ENCODE data around the gene NKIRAS1.
"Not testable (repeated sequence)": the region's sequence is repeated elsewhere in the genome, so short reads cannot be mapped to it uniquely, and the experiment has no call there.

NKIRAS1 gene

DNA sequence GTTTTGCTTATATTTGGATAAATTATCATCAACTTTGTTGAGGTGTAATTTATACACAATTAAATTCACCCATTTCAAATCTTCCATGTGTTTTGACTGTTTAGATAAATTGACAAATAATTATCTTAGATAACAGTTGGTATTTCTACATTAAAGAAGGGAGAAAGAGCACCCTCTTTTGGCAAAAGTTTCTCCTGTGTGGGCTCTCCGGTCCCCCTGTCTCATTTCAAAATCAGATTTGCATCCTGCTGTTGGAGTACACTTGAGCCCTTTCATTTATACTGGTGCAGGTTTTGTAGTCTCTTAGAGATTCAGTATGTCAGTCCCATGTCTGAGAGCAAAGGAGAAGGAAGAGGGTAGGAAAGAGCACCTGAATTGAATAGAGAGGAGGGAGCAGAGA lies 49.4 kb downstream of the NKIRAS1 start:
- DNase-seq = no peak

DNA sequence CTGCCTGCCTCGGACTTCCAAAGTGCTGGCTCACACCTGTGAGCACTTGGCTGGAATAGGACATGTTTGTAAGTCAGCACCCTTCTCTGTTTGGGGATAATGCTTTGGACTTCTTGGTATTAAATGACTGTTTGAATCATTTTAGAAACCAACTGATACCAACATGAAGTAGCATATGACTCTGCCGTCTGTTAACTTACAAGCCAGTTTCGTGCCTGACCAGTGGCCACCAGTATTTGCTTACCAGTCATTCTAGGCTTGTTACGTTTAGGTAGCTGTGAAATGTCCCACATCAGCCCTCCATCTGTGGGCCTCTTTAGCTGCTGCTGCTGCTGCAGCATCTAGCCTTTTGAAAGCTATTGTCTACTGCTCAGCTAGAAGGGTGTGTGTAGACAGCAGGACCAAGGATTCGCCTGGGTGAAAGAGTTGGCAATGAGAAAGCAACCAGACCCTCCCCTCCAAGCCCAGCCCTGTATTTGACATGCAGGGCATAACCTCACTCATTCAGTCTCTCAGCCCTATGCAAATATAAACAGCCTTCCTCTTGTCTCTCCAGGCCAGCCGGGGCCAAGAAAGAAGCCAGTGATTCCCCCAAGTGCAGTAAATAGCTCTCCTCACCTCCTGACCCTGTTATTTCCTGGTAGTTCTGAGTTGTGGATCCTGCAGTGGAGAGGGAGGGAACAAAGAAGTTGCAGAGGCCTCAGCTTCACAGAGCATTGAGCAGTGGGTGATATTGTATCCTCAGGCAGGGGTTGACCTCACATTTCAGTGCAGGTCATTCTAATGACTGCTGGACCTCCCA lies 51.0 kb downstream of the NKIRAS1 start:
- DNase-seq = peak; percentile 59

DNA sequence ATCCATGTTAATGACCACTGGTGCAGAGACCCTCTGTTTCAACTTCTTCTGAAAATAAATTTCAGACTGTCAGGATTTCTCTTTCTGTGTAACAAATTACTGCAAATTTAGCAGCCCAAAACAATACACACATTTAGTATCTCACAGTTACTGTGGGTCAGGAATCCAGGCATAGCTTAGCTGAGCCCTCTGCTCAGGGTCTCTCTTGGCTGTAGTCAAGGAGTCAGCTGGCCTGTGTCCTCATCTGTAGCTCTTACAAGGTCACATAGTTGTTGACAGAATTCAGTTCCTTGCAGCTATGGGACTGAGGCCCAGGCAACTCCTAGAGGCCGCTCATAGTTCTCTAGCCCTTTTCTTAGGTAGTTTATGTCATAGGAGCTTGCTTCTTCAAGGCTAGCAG lies 51.9 kb downstream of the NKIRAS1 start:
- no peak for DNase-seq

DNA sequence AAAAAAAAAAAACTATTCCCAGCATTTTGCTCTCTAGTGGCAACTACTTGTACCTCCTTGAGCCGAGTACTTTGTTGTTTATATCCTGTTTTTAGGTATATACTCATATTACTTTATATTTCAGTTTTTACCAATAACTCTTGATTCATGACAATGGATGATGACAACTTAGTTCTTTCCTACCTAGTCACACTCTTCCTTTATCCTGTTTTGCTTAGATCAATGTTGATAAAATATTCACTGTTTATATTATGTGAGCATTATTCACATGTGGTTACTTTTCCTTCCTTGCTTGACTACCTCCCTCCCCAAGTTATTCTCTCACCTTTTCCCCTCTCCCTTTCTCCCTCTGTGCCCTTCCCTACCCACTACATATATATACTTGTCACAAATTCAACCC lies 53.7 kb downstream of the NKIRAS1 start:
- DNase-seq = no peak

DNA sequence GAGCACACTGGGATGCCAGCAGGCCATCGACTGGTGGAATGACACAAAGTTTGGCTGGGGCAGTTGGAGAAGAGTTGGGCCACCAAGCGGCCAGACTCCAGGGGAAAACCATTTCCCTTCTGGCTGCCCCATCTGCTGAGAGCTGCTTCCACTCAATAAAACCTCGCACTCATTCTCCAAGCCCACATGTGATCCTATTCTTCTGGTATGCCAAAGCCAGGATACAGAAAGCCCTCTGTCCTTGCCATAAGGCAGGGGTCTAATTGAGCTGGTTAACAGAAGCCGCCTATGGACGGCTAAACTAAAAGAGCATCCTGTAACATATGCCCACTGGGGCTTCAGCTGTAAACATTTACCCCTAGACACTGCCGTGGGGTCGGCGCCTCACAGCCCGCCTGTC lies 55.1 kb downstream of the NKIRAS1 start:
- DNase-seq = no peak

DNA sequence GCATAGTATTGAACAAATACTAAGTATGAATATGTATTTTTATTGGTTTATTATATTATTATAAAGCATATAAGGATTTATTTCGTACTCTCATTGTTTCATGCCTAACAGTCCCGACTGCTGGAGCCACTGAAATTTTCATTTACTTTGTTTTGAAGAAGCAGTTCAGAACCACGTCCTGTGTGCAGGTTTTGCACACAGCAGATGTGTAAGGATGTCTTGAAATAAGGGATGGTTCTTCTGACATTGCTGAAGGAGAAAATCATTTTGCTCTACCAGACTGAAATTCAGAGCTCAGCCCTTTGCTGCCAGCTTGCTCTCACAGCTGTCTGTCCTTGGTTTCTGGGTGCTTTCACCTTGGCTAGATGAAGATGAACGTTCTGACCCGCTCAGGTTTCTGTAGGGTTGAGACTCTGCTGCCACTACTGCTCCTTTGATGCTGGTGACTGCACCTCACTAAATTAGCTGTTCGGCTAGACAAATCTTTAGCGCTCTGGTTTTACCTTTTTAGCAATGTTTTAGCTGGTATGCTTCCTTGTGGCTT lies 56.9 kb downstream of the NKIRAS1 start:
- DNase-seq = no peak

DNA sequence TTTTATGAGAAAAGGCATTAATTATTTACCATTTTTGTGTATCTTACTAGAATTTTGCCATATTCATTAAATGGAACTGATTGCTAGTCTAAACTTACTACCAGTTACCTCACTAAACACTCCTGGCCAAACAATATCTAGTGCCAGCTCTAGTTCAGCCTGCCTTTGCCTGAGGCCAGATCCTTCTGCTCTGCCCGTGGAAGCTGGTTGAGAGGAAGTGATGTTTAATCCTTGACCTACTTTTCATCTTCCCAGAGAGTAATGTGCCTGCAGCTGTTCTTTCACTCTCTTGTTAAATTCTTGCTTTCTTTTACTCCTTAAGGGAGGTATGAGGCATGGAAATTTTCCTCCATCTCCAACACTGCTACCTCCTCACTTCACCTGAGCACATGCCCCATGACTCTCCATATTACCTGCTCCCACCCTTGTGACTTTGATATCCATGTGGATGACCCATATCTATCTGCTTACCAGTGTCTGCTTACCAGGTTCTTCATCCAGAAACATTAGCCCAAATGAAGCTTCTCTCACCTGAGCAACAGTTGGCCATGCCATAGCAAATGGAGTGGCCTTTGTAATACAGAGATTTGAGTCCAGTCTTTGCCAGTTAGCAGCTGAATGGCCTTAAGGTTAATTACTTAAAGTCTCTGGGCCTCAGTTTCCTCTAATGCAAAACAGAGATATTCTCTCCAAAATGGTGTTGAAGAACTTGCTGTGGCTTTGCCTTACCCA lies 57.6 kb downstream of the NKIRAS1 start:
- DNase-seq = no peak

DNA sequence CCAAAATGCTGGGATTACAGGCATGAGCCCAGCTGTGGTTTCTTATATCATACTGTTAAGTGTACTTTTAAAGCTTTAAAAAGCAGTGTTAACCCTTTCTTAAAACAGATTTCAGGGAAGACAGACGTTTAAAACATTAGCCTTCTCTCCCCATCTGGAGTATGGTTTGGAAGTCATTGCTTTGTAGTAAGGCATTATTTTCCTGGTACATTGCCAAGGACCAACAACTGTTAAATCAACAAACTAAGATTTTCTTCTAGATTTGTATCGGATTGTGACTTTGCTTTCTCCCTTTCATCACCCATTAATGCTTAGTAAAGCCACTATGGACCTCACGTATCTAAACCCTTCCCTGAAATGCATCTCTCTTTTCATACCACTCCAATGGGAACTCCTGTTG lies 60.5 kb downstream of the NKIRAS1 start:
- no peak for DNase-seq

DNA sequence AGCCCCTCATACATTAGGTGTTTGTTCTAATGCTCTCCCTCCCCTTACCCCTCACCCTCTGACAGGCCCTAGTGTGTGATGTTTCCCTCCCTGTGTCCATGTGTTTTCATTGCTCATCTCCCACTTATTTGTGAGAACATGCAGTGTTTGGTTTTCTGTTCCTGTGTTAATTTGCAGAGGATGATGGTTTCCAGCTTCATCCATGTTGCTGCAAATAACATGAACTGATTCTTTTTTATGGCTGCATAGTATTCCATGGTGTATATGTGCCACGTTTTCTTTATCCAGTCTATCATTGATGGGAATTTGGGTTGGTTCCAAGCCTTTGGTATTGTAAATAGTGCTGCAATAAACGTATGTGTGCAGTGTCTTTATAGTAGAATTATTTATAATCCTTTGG lies 67.3 kb downstream of the NKIRAS1 start:
- not testable (repeated sequence) for DNase-seq

DNA sequence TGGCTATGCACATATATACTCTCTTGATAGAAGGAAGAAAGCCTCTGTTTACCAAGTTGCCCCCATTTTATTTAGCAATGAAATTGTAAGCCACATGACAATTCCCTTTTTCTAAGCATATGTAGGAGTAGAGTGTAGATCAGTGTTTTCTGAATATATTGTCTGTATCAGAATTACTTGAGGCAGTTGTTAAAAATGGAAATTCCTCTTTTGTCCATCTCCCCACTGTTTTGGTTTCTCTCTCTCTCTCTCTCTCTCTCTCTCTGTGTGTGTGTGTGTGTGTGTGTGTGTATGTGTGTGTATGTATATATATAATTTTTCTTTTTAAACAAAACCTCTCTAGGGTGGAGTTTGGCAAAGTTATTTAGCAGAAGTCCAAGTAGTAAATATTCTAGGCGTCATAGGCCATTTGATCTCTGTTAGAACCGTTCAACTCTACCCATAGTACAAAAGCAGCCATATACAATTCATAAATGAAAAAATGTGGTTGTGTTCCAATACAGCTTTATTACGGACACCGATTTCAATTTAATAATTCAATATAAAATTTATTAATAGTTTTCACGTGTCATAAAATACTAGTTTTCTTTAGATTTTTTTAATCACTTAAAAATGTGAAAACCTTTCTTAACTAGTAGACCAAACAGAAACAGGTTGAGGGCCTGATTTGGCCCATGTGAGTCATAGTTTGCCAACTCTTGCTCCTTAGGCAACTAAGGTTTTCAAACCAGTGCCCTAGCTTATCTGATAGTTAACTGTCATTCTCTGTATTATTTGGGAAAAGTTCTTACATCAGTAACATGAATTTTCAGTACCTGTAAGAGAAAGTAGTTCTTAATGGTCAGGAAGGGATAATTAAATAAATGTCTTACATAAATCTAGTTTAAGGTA lies 71.2 kb downstream of the NKIRAS1 start:
- no peak for DNase-seq

DNA sequence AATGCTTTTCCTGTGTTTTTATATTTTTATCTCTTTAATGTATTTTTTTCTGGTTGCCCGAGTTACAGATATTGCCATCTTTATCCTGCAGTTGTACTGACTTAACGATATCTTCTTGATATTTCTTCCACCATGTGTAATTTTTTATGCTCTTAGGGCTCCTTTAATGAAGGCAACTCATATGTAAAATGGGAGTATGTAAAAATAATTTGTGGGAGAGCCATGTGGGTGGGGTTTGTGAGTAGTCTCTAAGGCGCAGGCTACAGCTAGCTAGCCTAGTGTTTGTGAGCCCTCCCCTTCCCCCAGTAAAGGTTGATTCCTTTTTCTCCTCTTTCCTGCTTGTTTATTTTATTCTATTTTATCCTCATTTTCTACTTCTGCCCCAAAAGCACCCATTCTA lies 72.9 kb downstream of the NKIRAS1 start:
- no peak for DNase-seq
